GM12892 (cell line): ENCODE data around the gene LECT2.

Experiments used
- DNase-seq: peaks from one replicate; pipeline ENCODE4 v3.0.0; 2011; ENCODE audit not compliant: insufficient read length
- FAIRE-seq: peaks from 2 replicates; lab custom pipeline; 2011; peaks lifted over from hg19 to GRCh38; lab: Jason Lieb, UNC
- POLR2A ChIP-seq: IDR thresholded peaks from 2 replicates; pipeline ENCODE4 v1.6.1; 2011; ENCODE audit warnings: low read depth, low read length, control low read depth
- POLR2AphosphoS5 ChIP-seq: IDR thresholded peaks from 2 replicates; pipeline ENCODE4 v1.6.1; 2011; ENCODE audit warnings: low read depth, low read length, control low read depth
- TAF1 ChIP-seq: IDR thresholded peaks from 2 replicates; pipeline ENCODE4 v1.6.1; 2011; ENCODE audit warnings: low read depth, mild to moderate bottlenecking, control low read depth, low read length, borderline replicate concordance

Gene LECT2

DNA sequence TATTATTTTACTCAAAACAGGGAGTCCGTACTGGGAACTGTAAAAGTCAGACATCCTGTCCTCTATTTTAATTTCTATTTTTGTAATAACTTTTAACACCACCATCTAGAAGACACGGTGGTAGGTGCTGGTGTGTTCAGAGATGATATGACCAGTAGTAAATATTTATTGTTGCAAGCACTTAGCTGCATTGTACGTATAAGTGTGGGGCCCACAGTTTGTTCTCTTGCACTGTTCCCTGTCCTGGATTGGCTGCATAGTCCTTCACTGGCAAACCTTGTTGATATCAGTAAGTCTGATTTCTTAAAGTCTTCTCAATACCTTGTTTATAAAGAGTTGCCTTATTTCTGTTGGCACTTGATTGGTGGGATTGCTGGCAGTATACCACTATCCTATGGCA, 34.6 kb downstream of the LECT2 start:
- DNase-seq (no peak), FAIRE-seq (no peak)
- TF ChIP-seq POLR2AphosphoS5 (no peak), POLR2A (no peak), TAF1 (no peak)

DNA sequence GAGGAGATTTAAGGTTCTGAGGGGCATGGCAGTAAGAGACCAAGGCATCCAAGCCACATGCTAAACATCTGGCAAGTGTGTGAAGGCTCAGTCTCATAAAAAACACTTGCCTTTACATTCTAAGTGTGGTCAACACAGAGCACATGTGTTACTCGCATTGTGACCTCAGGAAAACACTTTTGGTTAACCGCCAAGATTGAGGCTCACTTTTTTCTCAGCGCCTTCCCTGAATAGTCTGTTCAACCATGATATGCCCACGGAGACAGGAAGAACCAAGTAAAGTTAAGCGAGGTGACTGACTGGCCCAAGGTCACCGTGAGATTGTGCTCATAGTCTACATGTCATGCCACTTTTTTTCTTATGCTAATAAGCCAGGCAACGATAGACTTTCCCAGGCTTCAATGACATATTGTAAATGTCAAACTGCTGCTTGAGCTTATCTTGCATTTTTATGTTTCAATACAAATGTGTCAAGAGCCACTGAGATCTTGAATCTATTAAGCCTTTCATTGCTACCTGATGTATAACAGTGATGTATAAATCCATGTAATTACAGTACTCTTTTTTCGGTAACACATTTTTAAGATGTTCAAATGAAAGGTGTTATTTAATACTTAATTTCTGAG, 38.0 kb downstream of the LECT2 start:
- no peak for FAIRE-seq
- DNase-seq: no peak
- TF ChIP-seq POLR2AphosphoS5 (no peak), TAF1 (no peak), POLR2A (no peak)

DNA sequence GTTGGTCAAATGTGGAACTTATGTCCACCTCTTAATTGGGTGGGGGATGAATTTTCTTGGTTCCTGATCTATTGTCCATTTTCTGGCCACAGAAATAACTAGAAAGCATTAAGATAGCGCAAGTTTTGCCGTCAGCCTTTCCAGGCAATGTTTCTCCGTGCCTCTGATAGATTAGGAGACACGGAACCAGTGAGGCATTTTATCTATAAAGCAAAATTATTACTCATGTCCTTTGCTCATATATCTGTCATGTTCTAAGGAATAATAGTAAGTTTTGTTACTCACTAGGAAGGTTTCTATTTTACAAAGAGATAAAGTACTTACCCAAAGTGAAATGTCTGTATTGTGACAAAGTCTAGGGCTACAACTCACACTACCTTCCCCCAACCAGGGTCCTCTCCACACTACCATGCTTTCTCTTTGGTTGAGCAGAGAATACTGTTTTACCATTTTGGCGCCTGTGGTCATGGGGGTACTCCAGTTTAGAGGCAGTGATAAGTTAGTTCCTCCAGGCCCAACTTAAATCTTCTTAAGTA, 39.2 kb downstream of the LECT2 start:
- DNase-seq (no peak), FAIRE-seq (no peak)
- TF ChIP-seq TAF1: no peak
- TF ChIP-seq POLR2A: no peak
- no peak for TF ChIP-seq POLR2AphosphoS5

GRCh38 chr5:135913713-135914626, 40.8 kb downstream of the LECT2 start:
- no peak for FAIRE-seq

DNA sequence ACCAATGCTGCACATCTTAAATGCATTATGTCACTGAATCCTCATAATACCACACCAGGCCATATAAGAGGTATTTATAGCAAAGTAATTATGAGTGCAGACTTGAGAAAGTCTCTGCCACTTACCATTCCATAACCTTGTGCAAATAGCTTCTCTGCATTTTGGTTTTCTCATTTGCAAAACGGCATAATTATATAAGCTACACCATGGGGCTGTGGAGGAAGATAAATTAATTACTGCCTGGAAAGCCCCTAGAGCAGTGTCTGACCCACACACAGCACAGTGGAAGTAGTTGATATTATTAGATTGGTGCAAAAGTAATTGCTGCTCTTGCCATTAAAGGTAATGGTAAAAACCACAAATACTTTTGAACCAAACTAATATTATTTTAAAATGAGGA, 49.6 kb downstream of the LECT2 start:
- DNase-seq: no peak
- TF ChIP-seq POLR2A (no peak), TAF1 (no peak), POLR2AphosphoS5 (no peak)
- no peak for FAIRE-seq

More at GRCh38 chr5:135913713-135914626, 40.8 kb downstream of the LECT2 start:
- DNase-seq: no peak
- TF ChIP-seq POLR2A (no peak), TAF1 (no peak), POLR2AphosphoS5 (no peak)

DNA sequence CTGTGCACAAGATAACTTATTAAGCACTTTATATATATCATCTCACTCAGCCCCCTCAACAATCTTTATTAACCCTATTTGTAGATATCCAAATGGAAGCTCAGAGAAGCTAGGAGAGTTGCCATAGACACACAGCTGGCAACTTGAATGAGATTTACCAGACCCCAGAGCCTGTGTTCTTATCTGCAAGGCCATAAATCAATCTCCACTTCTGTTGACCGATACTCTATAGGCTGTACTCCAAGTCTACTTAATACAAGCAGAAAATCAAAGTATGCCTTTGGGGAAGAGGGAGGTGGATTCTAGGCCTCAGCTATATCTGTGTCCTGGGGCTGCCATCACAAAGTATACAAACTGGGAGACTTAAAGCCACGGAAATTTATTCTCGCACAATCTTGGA, 53.1 kb downstream of the LECT2 start:
- no peak for FAIRE-seq
- TF ChIP-seq TAF1: no peak
- TF ChIP-seq POLR2AphosphoS5: no peak
- no peak for TF ChIP-seq POLR2A
- DNase-seq: no peak

DNA sequence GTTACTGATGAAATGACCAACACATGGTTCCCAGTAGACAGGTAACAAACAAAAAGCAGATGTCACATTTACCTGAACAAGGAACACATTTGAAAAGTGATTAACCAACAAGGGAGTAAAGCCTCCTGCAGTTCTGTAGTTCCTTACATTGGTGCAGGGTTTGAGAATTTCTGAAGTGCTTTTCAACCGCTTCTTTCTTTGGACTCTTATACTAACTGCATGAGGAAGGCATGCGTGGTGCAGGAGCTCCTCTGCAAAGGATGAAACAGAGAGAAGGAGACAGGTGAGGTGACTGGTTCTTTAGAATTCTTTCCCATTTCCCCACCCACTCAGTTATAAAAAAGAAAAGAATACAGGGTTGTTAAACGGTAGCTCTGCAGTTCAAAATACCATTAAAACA, 54.5 kb downstream of the LECT2 start:
- FAIRE-seq (no peak), DNase-seq (no peak)
- TF ChIP-seq POLR2A: no peak
- no peak for TF ChIP-seq TAF1
- no peak for TF ChIP-seq POLR2AphosphoS5

- DNase-seq (no peak), FAIRE-seq (no peak)
- TF ChIP-seq POLR2A: no peak
- no peak for TF ChIP-seq TAF1
- TF ChIP-seq POLR2AphosphoS5: no peak
These were observed 56.1 kb downstream of the LECT2 start for GRCh38 chr5:135898651-135899050.
